ENCODE results near the gene NRG3.
A peak's percentile ranks its signal among the peaks of the same experiment; 100 is the strongest.
"Not testable (repeated sequence)": the region's sequence is repeated elsewhere in the genome, so short reads cannot be mapped to it uniquely, and the experiment has no call there.

The NRG3 gene

DNA sequence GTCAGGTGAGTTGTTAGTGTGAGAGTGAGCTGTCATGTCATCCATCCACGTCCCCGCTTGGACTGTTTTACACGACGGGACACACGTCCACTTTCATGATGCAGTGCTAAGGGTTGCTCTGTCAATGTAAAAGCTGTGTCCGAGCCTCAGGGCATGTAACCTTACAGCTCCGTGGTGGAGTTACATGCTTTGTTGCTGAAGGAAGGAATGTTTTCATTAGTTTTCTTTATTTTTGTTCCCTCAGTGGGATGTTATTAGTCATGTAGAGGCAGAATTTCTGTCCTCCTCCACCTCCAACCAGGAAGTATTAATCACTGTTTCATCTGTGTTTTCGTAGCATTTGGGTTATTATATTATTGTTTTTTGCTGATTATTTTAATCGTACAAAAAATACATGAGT is 88.6 kb downstream of the NRG3 start:
- DNase-seq: peak; percentile 80

DNA sequence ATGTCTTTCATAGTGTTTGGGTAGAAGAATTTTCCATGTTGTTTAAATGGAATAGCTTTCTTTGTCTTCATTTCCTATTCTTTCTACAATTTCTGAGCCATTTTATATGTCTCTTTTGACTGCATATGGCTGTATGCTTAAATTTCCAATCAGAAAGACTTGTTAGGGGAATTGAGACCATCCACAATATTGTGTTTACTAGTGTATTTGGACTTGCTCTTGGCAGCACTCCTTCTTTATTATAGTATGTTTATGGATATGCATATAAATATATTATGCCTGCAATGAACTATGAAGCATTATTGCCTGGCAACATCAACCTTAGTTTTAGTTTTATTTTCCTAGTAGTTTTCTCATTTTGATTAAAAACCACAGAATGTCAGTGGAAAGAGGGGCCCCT is 92.7 kb downstream of the NRG3 start:
- no peak for DNase-seq

DNA sequence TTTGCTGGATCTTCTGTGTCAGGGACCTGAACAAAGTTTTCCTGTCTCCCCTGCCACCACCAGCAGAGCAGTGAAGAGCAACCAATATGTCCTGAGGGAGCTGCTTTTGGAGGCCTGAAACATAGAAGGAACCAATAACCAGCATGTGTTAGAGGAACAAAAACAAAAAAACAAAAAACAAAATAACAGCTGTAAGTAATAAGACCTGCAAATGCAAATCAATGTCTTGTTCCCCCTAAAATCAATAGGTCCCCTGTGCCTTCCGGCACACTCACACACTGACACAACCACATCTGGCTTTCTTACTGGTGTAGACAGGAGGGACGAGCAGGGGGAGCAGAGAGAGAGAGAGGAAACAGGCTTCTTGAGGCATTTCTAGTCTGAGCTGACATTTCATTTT is 94.1 kb downstream of the NRG3 start:
- DNase-seq: no peak

DNA sequence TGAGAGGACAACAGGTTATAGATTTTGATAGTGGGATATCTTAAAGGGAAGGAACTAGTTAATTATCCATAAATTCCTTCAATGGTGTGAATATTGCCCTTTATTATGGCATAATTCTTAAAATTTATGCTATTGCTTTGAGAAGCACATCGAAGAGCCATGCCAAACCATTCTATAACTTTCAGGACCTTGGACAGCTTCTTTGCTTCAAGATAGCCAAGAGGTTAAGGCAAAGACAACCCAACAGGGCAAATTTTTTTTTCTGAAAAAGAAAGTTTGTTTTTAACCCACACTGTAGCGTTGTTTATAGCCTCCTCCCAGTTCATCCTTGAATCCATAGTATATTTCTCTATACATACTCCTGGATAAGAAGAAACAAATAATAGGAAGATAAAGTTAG is 103.2 kb downstream of the NRG3 start:
- DNase-seq: peak; percentile 33

DNA sequence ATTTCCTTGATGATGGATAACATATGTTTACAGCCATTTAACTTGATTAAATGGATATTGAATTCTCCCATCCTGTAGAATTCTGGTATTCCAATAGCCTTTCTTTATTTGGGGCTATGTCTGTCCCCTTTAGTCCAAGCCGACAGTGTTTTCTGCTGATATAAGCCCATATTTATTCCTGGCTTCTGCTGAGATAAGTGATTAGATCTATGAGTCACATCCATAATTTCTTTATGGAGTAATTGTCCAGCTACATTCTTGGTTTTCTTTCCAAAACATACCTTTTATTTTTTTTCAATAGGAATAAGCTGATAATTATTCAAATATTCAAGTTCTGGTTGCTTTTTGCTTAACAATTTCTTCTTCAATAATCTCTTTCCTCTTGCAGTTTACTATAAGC is 106.7 kb downstream of the NRG3 start:
- DNase-seq: no peak

DNA sequence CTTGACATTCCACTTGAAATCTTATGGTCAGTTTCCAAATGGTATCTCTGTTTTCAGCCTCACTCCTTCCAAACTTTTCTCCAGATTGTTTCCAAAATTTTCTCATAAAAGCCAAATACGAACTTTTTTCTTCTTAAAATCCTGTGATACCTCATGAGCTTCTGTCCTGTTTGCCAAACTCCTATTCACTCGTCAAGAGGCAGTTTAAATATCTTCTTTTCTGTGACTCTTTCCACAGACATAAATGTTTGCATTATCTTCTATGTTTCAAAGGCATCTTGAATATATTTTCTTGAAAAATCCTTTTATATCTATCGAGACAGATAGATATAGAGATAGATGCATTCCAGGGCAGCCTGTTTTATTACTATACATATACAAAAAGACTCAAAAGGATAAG is 109.4 kb downstream of the NRG3 start:
- no peak for DNase-seq

DNA sequence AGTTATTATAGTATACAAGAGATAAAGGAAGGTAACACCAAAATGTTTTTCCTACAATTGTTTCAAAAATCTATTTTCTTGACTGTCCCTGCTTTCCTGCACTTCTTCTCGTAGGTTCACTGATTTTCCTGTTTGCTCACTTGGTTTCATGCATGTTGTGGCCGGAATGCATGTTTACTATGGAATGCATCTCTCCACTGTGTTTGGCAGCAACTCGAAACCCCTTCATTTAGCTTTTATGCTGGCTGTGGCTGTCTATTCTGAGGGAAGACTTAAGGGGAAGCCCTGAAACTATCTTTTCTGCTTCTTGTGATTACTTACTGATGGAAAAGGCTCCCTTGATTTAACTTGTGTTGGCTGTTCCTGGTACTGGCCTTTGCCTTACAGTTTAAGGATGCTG is 120.3 kb downstream of the NRG3 start:
- no peak for DNase-seq

DNA sequence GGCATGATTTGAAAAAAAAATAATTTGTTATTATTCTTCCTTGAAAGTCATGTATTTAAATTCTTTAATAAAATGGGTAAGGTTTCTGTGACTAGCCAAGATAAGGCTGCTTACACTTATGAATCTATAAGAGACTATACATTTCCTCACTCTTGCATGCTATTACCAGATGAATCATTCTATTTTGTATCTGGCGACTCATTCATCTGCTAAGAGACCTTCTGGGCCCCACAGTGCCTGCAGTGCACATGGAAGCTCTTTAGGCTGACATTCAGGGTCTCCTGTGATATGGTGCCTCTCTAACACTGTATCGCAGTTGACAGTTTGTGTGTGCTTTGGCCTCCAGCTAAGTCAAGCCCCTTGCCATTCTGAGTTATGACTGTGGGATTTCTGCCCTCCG is 121.9 kb downstream of the NRG3 start:
- no peak for DNase-seq

DNA sequence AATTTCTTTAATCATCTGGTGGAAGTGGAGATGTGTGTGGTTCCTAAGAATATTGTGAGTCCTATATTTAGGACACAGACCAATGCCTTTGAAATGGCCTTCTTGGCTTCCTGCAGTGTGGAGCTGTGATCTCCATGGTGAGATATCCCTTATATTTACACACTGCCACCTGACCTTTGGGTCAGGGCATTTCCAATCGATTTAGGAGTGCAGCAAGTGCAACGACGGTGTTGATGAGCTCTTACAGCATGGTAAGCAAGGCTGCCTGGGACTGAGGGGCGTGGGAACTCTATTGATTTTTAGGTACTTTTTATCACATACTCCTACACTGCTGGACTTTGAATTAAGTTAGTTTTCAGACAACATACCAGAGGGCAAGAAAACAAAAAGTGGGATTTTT is 146.0 kb downstream of the NRG3 start:
- DNase-seq: no peak

DNA sequence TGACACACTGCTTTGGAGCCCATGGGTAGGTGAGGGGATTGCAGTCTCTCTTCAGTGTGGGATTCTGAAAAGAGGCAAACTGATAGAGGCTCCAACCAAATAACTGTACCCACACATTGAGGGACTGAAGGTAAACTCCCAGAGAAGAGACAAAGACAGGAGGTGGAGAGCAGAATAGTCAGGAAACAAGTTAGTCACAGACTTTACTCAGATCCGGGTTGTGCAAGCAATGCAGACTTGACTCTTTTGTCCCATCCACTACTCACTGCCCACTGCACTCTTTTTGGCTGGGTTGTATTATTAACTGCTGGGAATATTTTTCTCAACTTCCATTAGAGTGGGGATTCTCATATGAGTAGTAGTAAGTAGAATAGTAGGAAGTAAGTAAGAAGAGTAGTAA is 152.7 kb downstream of the NRG3 start:
- no peak for DNase-seq

DNA sequence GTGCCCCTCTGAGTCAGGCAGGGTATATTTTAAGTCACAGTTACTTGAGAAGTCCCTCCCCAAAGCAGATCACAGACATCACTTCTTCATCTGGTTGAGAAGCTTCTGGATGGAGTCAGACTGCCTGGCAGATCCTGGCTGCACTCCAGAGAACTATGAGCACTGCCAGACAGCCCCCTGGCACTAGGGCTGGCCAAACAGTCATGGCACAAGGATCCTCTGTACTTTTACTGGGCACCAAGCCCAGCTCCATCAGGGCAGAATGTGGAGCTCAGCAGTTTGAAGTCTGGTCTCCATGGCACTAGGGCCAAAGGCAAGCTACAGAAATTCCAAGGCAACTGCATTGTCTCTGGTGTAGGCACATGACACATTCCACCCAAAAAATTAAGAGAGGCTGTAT is 162.1 kb downstream of the NRG3 start:
- no peak for DNase-seq

DNA sequence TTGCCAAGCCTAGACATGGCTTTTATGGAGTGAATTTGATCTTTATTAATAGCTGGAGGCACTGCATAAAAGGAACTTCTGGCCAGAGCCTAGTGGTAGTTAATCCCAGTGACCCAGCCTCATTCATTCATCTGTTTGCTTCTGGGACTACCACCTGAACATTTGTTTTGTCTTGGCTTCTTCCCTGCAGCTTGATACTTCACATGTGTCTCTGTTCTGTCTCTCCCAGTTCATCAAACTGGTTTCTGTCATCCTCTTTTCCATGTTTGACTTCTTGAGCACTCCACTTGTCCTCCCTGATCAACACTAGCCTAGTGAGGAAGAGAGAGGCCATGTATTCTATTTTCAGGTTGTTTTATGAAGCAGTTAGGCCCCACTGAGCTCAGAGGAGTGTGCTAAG is 163.6 kb downstream of the NRG3 start:
- DNase-seq: no peak

DNA sequence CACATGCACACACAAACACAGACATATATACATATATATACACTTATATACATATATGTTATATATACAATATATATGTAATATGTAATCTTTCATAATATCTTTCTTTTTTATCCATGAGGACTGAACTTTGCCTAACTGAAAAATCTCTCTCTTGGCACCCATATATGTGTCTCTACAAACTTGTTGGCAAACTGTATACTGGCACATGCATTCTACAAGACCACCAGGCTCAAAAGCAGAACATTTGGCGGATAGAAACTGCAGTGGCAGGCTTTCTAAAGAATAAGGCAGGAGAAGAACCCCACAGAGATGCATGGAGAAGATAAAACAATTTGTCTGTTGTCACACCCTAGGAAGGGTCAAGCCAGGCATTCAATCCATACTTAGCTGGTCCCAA is 165.3 kb downstream of the NRG3 start:
- no peak for DNase-seq

DNA sequence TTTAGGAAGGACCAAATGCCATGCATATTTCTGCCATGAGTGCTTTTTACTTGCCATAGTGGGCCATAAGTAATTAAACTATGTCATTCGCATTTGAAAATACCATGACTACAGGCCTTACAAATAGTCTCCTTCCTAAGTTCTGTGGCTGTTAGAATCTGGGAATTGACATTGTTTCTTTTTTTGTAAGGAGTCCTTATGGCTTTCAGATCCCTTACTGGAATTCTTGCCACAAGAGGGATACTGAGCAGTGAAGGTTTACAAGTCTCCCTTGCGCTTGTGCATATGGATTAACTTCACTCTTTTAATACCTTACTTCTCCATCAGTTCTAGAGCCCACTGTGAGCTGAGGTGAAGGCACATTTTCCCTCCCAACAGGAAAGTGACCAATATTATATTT is 166.0 kb downstream of the NRG3 start:
- DNase-seq: peak; percentile 20

DNA sequence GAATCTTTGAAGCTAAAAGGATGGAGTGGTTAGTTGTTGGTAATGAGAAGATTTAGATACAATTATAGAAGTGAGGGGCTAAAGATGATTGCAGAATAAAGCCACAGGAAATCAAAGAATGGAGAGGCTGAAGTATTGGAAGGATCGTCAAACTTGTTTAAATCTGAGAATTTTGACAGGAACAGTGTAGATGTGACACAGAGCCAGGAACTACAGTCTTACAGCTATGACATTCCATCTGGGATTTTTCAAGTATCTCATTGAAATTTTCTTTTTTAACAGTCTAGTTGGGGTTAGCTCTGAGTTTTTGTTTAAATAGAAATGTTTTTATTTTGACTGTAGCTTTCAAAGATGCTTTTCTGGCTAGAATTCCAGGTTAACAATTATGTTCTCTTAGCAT is 181.4 kb downstream of the NRG3 start:
- no peak for DNase-seq

DNA sequence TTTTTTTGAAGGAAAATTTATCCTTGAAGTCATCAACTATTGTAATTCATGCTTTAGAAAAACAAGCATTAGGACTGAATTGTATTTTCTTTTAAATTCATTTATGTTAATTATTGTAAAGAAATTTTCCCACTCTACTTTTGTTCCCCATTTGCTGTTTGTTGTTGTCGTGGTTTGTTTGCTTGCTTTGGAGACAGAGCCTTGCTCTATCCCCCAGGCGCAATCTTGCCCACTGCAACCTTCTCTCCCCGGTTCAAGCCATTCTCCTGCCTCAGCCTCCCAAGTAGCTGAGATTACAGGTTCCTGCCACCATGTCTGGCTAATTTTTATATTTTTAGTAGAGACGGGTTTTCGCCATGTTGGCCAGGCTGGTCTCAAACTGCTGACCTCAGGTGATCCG is 192.2 kb downstream of the NRG3 start:
- DNase-seq: not testable (repeated sequence)

DNA sequence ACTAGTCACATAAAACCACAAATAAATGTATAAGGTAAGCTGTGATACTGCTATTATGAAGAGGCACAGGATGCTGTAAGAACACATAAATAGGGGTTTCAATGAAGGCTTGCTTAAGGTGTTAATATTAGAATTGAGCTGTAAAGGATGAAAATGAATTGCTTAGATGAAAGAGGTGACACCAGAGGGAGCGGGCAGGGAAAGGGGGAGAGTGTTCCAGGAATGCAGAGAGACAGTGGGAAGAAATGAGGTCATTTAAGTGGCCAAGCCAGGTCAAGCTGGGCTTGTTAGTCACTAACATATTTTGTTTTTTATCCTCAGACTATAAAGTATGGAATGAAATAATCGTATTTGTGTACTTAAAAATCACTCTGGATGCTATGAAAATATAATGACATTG is 193.5 kb downstream of the NRG3 start:
- DNase-seq: peak; percentile 1

DNA sequence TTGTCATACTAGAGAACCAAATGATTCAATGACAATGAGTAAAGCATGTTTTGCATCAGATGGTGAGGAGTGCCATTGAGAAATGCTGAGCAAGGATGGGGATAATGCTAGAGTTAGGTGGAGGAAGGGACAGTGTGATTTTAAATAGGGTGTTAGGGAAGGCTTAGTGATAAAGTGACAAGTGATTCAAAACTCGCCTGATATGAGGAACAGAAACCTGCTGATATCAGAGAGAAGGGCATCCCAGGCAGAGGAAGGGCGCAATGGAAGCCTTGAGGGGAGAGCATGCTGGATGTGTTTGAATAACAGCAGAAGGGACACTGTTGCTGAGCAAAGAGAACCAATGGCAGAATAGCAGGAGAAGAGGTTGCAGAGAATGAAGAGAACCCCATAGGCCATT is 196.2 kb downstream of the NRG3 start:
- no peak for DNase-seq

DNA sequence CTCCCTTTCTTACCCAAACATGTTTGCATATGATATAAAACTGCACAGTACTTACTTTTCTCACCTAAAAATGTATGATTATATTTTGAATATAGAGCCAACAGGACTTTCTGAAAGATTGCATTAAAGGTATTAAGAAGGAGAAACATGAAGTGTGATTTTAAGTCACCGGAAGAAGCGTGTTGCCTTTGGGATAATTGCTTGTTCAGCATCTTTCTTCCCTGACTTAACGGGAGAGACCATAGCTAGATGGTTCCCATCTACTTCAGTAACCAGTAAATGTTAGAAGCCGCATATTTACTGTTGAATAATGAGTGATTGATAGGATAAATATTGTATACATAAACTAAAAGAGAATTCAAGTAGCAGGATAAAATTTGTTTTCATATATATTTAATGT is 197.1 kb downstream of the NRG3 start:
- no peak for DNase-seq

DNA sequence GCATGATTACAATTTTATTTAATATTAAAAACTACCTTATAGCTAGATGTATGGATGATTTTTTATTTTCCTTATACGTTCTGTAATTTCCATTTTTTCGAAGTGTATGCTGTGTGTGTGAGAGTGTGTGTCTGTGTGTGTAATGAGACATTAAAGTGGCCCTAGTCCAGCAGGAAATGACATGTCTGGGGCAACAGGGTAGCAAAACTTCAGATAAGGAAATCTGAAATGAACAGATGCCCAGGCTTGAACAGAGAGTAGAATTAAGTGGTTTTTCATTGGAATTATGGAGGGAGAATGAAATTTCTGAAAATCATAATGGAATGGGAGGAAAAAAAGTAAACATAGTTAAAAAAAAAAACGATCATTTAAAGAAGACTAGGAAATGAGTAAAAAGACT is 200.6 kb downstream of the NRG3 start:
- DNase-seq: no peak

DNA sequence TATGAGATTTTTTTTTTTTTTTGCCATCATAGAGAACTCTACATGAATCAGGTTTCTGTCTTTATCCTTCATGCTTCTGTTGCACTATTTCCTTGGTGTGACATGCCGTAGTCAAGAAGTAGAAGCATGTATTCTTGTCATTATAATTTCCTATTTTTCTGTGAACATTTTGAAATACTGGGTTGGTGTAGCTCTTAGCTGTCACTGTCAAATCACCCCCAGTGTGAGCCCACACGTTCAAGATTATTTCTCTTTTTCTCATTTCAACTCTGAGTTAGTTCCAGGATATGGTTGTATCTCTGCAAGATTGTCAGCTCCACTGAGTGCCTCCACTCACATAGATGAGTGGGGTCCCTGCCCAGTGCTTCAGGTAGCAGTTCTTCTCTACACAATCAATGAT is 209.5 kb downstream of the NRG3 start:
- no peak for DNase-seq

DNA sequence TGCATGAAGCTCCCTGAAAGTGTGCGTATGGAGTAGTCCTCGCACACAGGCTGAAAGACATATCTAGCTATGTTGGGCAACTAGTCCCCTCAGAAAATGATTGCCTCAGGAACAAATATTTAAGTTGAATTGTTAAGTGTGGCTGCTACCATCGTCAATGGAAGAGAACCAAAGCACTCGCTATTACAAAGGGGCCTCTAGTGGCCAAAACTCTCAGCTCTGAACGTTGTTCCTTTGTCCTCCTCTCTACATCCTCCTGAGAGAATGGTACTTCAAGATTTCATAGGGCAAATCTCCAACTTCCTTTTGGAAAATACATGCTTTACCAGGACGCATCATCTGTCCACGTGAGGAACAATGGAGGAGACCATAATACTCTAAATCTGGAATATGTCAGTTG is 209.9 kb downstream of the NRG3 start:
- DNase-seq: no peak

DNA sequence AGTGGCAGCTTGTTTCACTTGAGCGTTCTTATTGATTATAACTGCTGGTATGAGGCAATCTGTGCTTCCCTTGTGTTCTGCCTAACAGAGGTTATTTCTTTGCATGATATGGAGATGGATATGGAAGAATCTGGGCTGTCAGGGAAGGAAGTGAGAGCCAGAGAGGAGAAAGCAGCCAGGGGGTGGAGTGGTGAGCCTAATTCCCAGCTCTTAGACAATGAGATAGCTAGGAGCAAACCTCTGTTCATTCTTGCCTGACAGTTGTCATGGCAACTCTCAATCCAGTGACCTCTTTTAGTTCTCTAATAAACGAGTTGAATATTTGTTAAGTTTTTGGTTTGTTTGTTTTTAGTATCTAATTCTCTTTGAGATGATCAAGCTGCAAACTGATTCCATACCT is 214.3 kb downstream of the NRG3 start:
- peak; percentile 6 for DNase-seq

DNA sequence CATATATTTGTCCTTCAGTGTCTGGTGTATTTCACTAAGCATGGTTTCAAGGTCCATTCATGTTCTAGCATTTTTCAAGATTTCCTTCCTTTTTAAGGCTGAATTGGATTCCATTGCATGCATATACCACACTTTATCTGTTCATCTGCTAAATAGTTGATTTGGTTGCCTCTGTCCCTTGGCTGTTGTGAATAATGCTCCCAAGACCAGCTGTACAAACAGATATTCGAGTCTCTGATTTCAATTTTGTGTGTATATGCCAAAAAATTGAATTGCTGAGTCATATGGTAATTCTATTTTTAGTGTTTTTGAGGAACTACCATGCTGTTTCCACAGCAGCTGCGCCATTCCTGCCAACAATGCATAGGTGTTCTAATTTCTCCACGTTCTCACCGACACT is 216.4 kb downstream of the NRG3 start:
- no peak for DNase-seq

DNA sequence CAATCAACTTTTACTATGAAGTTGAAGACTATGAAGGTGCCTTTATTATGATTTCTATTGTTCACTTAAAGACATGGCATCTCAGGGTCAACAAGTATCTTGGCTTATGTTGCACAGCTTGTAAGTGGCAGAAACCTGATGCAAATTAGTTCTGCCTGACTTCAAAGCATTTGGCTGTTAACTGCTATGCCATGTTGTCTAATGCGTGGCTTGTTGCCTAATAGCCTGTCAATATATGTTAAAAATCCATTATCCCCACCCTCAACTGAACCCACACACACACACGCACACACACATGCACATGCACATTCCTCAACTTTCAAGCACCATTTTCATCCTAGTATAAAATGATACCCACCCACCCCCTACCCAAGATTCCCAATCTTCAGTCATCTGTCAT is 217.1 kb downstream of the NRG3 start:
- DNase-seq: no peak

DNA sequence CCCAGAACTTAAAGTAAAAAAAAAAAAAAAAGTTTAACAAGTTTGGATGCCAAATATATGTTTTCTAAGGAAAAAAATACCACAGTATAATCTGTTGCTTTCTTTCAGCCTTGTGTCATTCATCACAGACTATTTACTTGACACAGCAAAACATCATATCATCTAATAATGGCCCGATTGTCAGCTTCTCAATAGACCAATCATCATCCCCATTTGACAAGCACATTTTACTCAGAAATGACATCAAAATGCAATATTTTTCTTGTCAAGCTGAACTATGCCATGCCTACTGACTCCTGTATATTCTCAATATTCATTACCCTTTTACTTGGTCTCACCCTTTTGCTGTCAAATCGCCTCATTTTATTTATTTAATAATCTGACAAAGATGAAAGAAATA is 249.7 kb downstream of the NRG3 start:
- DNase-seq: no peak

DNA sequence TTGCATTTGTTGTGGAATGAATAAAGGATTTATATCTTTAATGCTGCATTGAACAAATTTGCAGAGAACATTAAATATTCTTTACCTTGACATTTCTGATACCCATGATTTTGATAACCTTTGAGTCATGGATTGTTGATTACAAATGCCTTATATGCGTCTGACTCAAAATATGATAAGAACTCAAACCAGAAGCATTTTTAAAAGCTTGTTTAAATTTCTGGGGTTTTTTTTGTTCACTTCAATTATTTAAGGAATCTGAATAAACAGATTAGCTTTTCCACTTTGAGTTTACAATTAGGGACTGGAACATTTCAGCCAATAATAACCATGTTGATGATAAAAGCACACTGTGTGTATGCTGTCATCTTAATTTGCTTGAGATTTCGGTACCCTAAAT is 253.5 kb downstream of the NRG3 start:
- no peak for DNase-seq

All from kidney glomerular epithelial cell (primary cell).